HCT116 (cell line): Measurements from ENCODE around the gene BTBD9. TPM values are rescaled to one million over a fixed set of nuclear protein-coding genes. Genes with fewer than 3 reads are reported as not detected.

Experiments
- ATAC-seq: fragments of 200-7000 bp; cut with Tn5 transposase; 2 replicates; pipeline ENCODE4 v1.9.1; 2020; ENCODE audit warnings: mild to moderate bottlenecking, moderate library complexity
- BruUV-seq: library from RNA; stranded (reverse); fragments of 400-500 nt; replicated peaks from 2 replicates; lab custom pipeline; 2021; lab: Mats Ljungman, UMichigan
- CTCF ChIA-PET: fragments of 300-600 bp; sonication (Branson Sonifier 250); formaldehyde crosslinking; loops from one replicate; lab custom pipeline; 2021; ENCODE audit warnings: antibody characterized with exemption; lab: Charles Lee
- POLR2A ChIA-PET: fragments of 300-600, 350-600 bp; sonication (Branson Sonifier 250); formaldehyde crosslinking; loops from one replicate; lab custom pipeline; 2021; ENCODE audit warnings: antibody characterized with exemption; lab: Charles Lee
- RAD21 ChIA-PET, 2 experiments: fragments of 300-600 bp; sonication (Branson Sonifier 250); formaldehyde crosslinking; loops; one replicate each; lab custom pipeline; 2023; ENCODE audit warnings: low total read pairs in 2 of 2; ENCODE audit not compliant: uncharacterized antibody in 2 of 2, unreplicated experiment in 2 of 2, low non-redundant PET in 1 of 2; lab: Charles Lee
- DNase-seq: peaks from one replicate; pipeline ENCODE4 v3.0.0-alpha.2; 2010; ENCODE audit warnings: low read depth, low spot score
- H2AFZ ChIP-seq: fragments of 200-600 bp; shearing (Covaris generic), sonication (generic); 2 replicates; pipeline ENCODE4 v1.6.1; 2017; ENCODE audit warnings: low read depth, mixed run types, mixed read lengths, antibody characterized with exemption, low read length; ENCODE audit not compliant: poor library complexity, severe bottlenecking
- H3K27ac ChIP-seq: 2 replicates; pipeline ENCODE4 v1.5.1; 2012; ENCODE audit warnings: low read depth, low read length
- H3K27me3 ChIP-seq: fragments of 200-600 bp; sonication (generic); 2 replicates; pipeline ENCODE4 v1.6.1; 2016; ENCODE audit warnings: mixed run types, low read length, mixed read lengths; ENCODE audit not compliant: insufficient read depth
- H3K36me3 ChIP-seq, 2 experiments: fragments of 200-500 bp in 1 of 2; fragments of 200-600 bp in 1 of 2; sonication (Bioruptor generic) in 1 of 2; sonication (generic) in 1 of 2; 2 replicates each; pipeline versions ENCODE4 v1.5.1 to v1.6.1; 2014 to 2016; ENCODE audit warnings: low read length in 2 of 2, inconsistent platforms in 1 of 2, mixed read lengths in 1 of 2, mixed run types in 1 of 2; ENCODE audit not compliant: insufficient read depth in 2 of 2, control insufficient read depth in 1 of 2
- H3K4me1 ChIP-seq, 2 experiments: fragments of 200-600 bp in 1 of 2; sonication (generic) in 1 of 2; 2 replicates each; pipeline versions ENCODE4 v1.5.1 to v1.6.1; 2012 to 2017; ENCODE audit warnings: low read length in 2 of 2, inconsistent platforms in 1 of 2, mild to moderate bottlenecking in 1 of 2, mixed read lengths in 1 of 2, mixed run types in 1 of 2, moderate library complexity in 1 of 2; ENCODE audit not compliant: insufficient read depth in 2 of 2, control insufficient read depth in 1 of 2
- H3K4me2 ChIP-seq: fragments of 200-600 bp; sonication (generic); 2 replicates; pipeline ENCODE4 v1.6.1; 2017; ENCODE audit warnings: mixed run types, low read length, mixed read lengths
- H3K4me3 ChIP-seq, 2 experiments: fragments of 200-600 bp in 1 of 2; sonication (generic) in 1 of 2; replicated peaks in 1 of 2; 2 replicates each; pipeline ENCODE4 v1.5.1; 2011 to 2016; ENCODE audit warnings: low read length in 2 of 2, control low read depth in 1 of 2, low read depth in 1 of 2, mild to moderate bottlenecking in 1 of 2, mixed read lengths in 1 of 2, mixed run types in 1 of 2
- H3K79me2 ChIP-seq: fragments of 200-600 bp; sonication (generic); 2 replicates; pipeline ENCODE4 v1.6.1; 2017; ENCODE audit warnings: mild to moderate bottlenecking, mixed run types, low read length, moderate library complexity, mixed read lengths; ENCODE audit not compliant: insufficient read depth
- H3K9ac ChIP-seq: fragments of 200-600 bp; sonication (generic); 2 replicates; pipeline ENCODE4 v1.6.1; 2016; ENCODE audit warnings: low read length, mixed read lengths
- H3K9me2 ChIP-seq: fragments of 200-600 bp; sonication (generic), shearing (Covaris generic); 2 replicates; pipeline ENCODE4 v1.6.1; 2017; ENCODE audit warnings: mixed run types, mild to moderate bottlenecking, moderate library complexity; ENCODE audit not compliant: insufficient read depth
- H3K9me3 ChIP-seq, 2 experiments: fragments of 200-500 bp in 1 of 2; fragments of 200-600 bp in 1 of 2; sonication (Bioruptor generic) in 1 of 2; sonication (generic) in 1 of 2; 2 replicates each; pipeline ENCODE4 v1.6.1; 2014 to 2017; ENCODE audit warnings: low read length in 2 of 2, mixed read lengths in 2 of 2, inconsistent platforms in 1 of 2, low read depth in 1 of 2, mild to moderate bottlenecking in 1 of 2, mixed run types in 1 of 2, moderate library complexity in 1 of 2; ENCODE audit not compliant: control insufficient read depth in 1 of 2, insufficient read depth in 1 of 2
- H4K20me1 ChIP-seq: fragments of 200-600 bp; sonication (generic), shearing (Covaris generic); 2 replicates; pipeline ENCODE4 v1.6.1; 2017; ENCODE audit warnings: mixed run types, mild to moderate bottlenecking, moderate library complexity; ENCODE audit not compliant: insufficient read depth
- ATF3 ChIP-seq: IDR thresholded peaks from 2 replicates; pipeline ENCODE4 v1.6.1; 2012
- CBX3 ChIP-seq: IDR thresholded peaks from 2 replicates; pipeline ENCODE4 v1.6.1; 2012; ENCODE audit warnings: low read depth
- CEBPB ChIP-seq: IDR thresholded peaks from 2 replicates; pipeline ENCODE4 v1.6.1; 2012; ENCODE audit warnings: low read depth
- EGR1 ChIP-seq: IDR thresholded peaks from 2 replicates; pipeline ENCODE4 v1.6.1; 2012; ENCODE audit warnings: low read depth
- ELF1 ChIP-seq: IDR thresholded peaks from 2 replicates; pipeline ENCODE4 v1.6.1; 2012; ENCODE audit warnings: low read depth, borderline replicate concordance
- EZH2 ChIP-seq: fragments of 200-600 bp; sonication (generic); IDR thresholded peaks from 2 replicates; pipeline ENCODE4 v1.6.1; 2017; ENCODE audit warnings: antibody characterized with exemption, mixed run types
- EZH2phosphoT487 ChIP-seq: fragments of 200-600 bp; IDR thresholded peaks from 2 replicates; pipeline ENCODE4 v1.6.1; 2018; ENCODE audit warnings: antibody characterized with exemption, borderline replicate concordance
- FOSL1 ChIP-seq: IDR thresholded peaks from 2 replicates; pipeline ENCODE4 v1.6.1; 2012; ENCODE audit warnings: low read depth
- JUND ChIP-seq: IDR thresholded peaks from 2 replicates; pipeline ENCODE4 v1.6.1; 2012
- MAX ChIP-seq: IDR thresholded peaks from 2 replicates; pipeline ENCODE4 v1.6.1; 2012
- POLR2A ChIP-seq: IDR thresholded peaks from 2 replicates; pipeline ENCODE4 v1.7.0; 2011; ENCODE audit warnings: borderline replicate concordance; ENCODE audit not compliant: insufficient read depth, insufficient read length; ENCODE audit errors: extremely low read depth
- POLR2AphosphoS5 ChIP-seq: IDR thresholded peaks from 2 replicates; pipeline ENCODE4 v1.6.1; 2011; ENCODE audit warnings: mild to moderate bottlenecking, low read depth, low read length, moderate library complexity
- RAD21 ChIP-seq: IDR thresholded peaks from 2 replicates; pipeline ENCODE4 v1.6.1; 2012; ENCODE audit warnings: low read depth, mild to moderate bottlenecking
- REST ChIP-seq: IDR thresholded peaks from 2 replicates; pipeline ENCODE4 v1.6.1; 2012; ENCODE audit warnings: low read depth
- SIN3A ChIP-seq: IDR thresholded peaks from 2 replicates; pipeline ENCODE4 v1.6.1; 2012; ENCODE audit warnings: low read depth
- SP1 ChIP-seq: IDR thresholded peaks from 2 replicates; pipeline ENCODE4 v1.6.1; 2012; ENCODE audit warnings: low read depth
- SRF ChIP-seq: IDR thresholded peaks from 2 replicates; pipeline ENCODE4 v1.6.1; 2012; ENCODE audit warnings: low read depth
- TCF7L2 ChIP-seq: IDR thresholded peaks from 2 replicates; pipeline ENCODE4 v1.7.0; 2011; ENCODE audit warnings: borderline replicate concordance, inconsistent platforms; ENCODE audit not compliant: insufficient read depth, insufficient read length; ENCODE audit errors: extremely low read depth
- YY1 ChIP-seq: IDR thresholded peaks from 2 replicates; pipeline ENCODE4 v1.6.1; 2011; ENCODE audit warnings: low read length, low read depth, moderate library complexity, mild to moderate bottlenecking; ENCODE audit not compliant: insufficient replicate concordance; ENCODE audit errors: extremely low read depth
- ZFX ChIP-seq: fragments of 450-650 bp; IDR thresholded peaks from 2 replicates; pipeline ENCODE4 v1.6.1; 2017
- intact Hi-C: fragments of 100-400 bp; cut with micrococcal nuclease; formaldehyde crosslinking; loops from 2 replicates; pipeline ENCODE4 v1.10.0; 2022
- total RNA-seq: library from RNA; stranded (reverse); gene quantifications from one replicate; pipeline ENCODE4 v1.2.1, GENCODE V29; 2021; ENCODE audit not compliant: unreplicated experiment
- TF ChIP-seq, protein P1 (sequence below), 3 experiments: fragments of 200-600 bp in 1 of 3; sonication (generic) in 1 of 3; IDR thresholded peaks in 2 of 3; conservative IDR thresholded peaks in 1 of 3; 2 replicates each; pipeline ENCODE4 v1.5.1; 2012 to 2017; ENCODE audit warnings: low read depth in 2 of 3, low read length in 2 of 3, antibody characterized with exemption in 1 of 3, borderline replicate concordance in 1 of 3, control low read depth in 1 of 3, mild to moderate bottlenecking in 1 of 3, mixed read lengths in 1 of 3, mixed run types in 1 of 3, moderate library complexity in 1 of 3; ENCODE audit not compliant: insufficient read depth in 1 of 3

The BTBD9 gene
- total RNA-seq, 1 experiment from 2014 or later = 10.9 TPM

- TF ChIP-seq, protein P1, sequence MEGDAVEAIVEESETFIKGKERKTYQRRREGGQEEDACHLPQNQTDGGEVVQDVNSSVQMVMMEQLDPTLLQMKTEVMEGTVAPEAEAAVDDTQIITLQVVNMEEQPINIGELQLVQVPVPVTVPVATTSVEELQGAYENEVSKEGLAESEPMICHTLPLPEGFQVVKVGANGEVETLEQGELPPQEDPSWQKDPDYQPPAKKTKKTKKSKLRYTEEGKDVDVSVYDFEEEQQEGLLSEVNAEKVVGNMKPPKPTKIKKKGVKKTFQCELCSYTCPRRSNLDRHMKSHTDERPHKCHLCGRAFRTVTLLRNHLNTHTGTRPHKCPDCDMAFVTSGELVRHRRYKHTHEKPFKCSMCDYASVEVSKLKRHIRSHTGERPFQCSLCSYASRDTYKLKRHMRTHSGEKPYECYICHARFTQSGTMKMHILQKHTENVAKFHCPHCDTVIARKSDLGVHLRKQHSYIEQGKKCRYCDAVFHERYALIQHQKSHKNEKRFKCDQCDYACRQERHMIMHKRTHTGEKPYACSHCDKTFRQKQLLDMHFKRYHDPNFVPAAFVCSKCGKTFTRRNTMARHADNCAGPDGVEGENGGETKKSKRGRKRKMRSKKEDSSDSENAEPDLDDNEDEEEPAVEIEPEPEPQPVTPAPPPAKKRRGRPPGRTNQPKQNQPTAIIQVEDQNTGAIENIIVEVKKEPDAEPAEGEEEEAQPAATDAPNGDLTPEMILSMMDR (IDR thresholded peaks at IDR 0.05 in 2 of 3, conservative IDR thresholded peaks at IDR 0.05 in 1 of 3; ENCODE audit: borderline replicate concordance in 1 of 3, insufficient read depth in 1 of 3, low read depth in 2 of 3, low read length in 2 of 3) = no peak
- TF ChIP-seq SRF = no peak
- TF ChIP-seq SP1 = no peak
- no peak for TF ChIP-seq POLR2AphosphoS5
- no peak for TF ChIP-seq CEBPB
- no peak for TF ChIP-seq TCF7L2
Measured at GRCh38 chr6:38480036-38480435, 159.7 kb downstream of the BTBD9 start (continued).

GRCh38 chr6:38479331-38479730 is 160.4 kb downstream of the BTBD9 start:
- H3K4me3 ChIP-seq = no peak overlapping the region
- H3K9ac ChIP-seq = no peak overlapping the region
- no peaks in the 10 kb centered on the region for H3K79me2 ChIP-seq
- intact Hi-C loops = no loop called here
- TF ChIP-seq SIN3A (no peak), FOSL1 (no peak), CBX3 (no peak), SP1 (no peak), EZH2phosphoT487 (no peak), JUND (no peak), RAD21 (no peak), POLR2AphosphoS5 (no peak), ATF3 (no peak), CEBPB (no peak), EZH2 (no peak), MAX (no peak), REST (no peak), TCF7L2 (no peak), ZFX (no peak), SRF (no peak), YY1 (no peak), ELF1 (no peak), EGR1 (no peak), POLR2A (no peak)
- BruUV-seq = no TSS peak
- no peaks in the 10 kb centered on the region for H3K9me2 ChIP-seq
- H3K27me3 ChIP-seq = no peaks in the 10 kb centered on the region
- no peak for ATAC-seq
- no peaks in the 10 kb centered on the region for H3K9me3 ChIP-seq
- H3K27ac ChIP-seq = no peak overlapping the region
- no peaks in the 10 kb centered on the region for H3K36me3 ChIP-seq
- no peak overlapping the region for H3K4me2 ChIP-seq
- H4K20me1 ChIP-seq = no peaks in the 10 kb centered on the region
- H2AFZ ChIP-seq = no peak overlapping the region
- no peak for DNase-seq
- H3K4me1 ChIP-seq = no peaks in the 10 kb centered on the region
- ChIA-PET POLR2A (no interaction called here), RAD21 (no interaction called here), CTCF (interaction anchor here (1.9 kb wide), 1 partner anchor 15 kb away, joined by 4 read pairs; no protein-coding TSS in a partner anchor)
